AG09319 (cell line): ENCODE results near the gene HEATR9.

ENCODE experiments used
- DNase-seq: peaks from one replicate; pipeline ENCODE4 v3.0.0-alpha.2; 2010; ENCODE audit warnings: low read depth; ENCODE audit errors: extremely low read depth
- TF ChIP-seq, protein P1 (sequence below): IDR thresholded peaks from 2 replicates; pipeline ENCODE4 v1.5.1; 2011; ENCODE audit warnings: low read depth, mild to moderate bottlenecking, inconsistent platforms, low read length, moderate library complexity

Gene HEATR9

DNA sequence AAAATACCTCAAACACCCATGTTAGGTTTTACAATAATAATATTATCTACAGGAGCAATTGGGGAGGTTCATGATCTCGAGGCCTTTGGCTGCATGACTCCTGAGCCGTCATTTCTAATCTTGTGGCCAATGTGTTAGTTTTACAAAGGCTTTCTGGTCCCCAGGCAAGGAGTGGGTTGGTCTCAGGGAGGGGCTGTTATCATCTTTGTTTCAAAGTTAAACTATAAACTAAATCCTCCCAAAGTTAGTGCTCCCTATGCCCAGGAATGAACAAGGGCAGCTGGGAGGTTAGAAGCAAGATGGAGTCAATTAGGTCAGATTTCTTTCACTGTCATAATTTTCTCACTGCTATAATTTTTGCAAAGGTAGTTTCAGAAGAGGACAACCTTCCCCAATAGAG is 20.6 kb upstream of the HEATR9 start:
- DNase-seq = no peak
- TF ChIP-seq, protein P1, sequence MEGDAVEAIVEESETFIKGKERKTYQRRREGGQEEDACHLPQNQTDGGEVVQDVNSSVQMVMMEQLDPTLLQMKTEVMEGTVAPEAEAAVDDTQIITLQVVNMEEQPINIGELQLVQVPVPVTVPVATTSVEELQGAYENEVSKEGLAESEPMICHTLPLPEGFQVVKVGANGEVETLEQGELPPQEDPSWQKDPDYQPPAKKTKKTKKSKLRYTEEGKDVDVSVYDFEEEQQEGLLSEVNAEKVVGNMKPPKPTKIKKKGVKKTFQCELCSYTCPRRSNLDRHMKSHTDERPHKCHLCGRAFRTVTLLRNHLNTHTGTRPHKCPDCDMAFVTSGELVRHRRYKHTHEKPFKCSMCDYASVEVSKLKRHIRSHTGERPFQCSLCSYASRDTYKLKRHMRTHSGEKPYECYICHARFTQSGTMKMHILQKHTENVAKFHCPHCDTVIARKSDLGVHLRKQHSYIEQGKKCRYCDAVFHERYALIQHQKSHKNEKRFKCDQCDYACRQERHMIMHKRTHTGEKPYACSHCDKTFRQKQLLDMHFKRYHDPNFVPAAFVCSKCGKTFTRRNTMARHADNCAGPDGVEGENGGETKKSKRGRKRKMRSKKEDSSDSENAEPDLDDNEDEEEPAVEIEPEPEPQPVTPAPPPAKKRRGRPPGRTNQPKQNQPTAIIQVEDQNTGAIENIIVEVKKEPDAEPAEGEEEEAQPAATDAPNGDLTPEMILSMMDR = no peak

DNA sequence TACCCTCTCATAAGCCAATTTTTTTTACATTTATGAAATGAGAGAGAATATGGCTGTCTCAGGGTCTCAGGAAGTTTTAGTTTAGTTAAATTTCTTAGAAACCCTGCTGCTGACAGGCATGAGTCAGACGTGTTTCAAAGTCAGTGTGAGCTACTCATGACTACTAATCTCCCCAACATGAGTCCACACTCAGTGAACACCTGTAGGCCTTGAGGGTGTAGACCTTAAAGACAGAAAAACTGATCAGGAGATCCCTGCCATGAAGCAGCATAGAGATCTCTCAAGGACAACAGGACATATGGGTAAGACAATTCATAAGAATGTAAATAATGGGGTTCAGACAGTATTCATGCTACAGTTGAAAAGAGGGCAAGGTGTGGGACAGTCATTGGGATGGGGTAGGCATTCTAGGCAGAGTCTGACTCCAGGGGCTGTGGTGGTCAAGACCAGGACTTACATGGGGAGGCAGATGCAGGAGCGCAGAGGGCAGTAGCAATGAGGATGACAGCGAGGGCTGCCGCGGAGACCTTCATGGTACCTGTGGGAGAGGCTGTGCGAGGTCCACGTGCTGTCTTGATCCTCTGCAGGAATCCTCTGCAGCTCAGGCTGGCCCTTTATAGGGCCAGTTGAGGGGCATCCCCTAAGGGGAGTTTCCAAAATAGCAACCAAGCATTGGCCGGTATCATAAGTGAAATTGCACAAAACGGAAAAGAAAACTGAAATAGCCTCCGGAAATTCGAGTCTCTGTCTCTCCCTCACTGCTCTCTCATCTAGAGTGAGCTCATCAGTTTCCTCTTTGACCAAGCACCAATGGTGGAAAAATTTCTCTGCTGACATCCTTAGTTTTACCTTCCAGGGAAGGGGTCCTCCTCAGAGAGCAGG is 11.3 kb upstream of the HEATR9 start, which contains the start of gene CCL5:
Gene CCL5 (minus strand): TSS at position 588 of the 882 bp plus-strand sequence.
- DNase-seq = no peak
- TF ChIP-seq, protein P1 = no peak

DNA sequence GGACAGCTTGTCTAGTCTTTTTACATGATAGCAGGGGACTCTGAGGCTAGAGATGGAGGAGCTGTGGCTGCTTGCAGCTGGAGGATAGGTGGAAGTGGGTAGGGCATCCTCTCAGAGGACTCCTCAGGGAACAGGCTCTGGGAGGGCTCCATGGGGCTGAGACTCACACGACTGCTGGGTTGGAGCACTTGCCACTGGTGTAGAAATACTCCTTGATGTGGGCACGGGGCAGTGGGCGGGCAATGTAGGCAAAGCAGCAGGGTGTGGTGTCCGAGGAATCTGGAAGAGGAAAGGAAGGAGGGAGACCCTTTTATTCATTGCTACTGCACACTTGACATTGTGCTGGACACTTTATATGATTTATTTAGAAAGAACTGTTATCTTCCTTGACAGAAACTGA is 9.7 kb upstream of the HEATR9 start:
- TF ChIP-seq, protein P1 = no peak
- no peak for DNase-seq

DNA sequence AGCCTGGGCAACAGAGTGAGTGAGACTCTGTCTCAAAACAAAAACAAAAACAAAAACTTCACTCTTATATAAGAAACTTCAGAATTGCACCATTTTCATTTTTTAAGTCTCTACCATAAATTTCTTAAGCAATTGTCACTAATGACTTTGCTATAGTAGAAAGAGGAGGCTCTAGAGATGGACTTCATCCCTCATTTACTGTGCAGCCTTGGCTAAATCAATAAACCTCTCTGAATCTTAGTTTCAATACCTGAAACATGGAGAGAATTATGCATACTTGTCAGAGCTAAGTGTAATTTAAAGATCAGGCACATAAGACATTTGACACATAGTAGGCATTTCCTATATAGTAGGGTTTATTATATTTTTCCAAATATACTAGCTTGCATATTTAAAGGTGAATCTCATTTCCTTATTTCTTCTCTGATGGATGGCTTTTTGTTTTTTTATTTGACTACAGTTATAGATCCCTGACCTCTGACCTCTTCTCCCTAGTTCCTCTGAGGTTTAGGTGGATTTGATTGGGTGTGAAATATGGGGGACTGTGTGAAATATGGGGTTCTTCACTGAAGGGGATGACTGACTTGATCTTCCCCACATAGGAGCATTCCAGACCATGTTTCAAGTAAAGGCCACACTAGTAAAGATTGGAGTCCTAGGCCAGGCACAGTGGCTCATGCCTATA is 8.8 kb upstream of the HEATR9 start:
- TF ChIP-seq, protein P1 = no peak
- DNase-seq = no peak

DNA sequence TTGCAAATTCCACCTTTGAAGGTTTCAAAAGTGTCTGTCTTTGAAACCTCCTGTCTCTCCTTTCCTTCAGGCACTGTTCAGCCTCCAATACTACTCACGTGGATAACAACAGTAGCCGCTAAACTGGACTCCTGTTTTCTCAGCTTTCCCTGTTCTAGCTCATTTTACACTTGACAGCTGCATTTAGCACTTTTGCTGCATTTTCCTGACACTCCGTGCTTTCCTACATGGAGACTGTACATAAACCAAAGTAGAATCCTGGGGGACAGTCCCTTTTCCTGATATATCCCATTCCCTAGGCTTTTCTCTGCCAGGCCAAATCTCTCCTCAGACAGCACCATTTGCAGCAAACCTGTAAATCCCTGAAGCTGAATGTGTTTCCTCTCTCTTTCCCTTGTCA is 7.8 kb upstream of the HEATR9 start:
- TF ChIP-seq, protein P1 = no peak
- no peak for DNase-seq

DNA sequence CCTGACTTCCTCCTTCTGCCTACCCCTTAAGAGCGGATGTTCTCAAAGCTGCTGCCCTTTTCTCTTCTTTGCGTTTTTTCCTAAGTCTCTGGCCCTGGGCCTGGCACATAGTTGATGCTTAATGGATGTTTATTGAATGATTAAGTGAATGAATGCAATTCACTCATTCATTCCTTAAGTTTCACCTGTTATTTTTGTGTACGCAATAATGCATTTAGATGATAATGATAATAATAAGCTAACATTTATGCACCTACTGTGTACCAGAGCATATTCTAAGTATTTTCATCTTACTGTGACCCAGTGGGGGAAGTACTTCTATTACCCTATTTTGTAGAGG is 7.1 kb upstream of the HEATR9 start:
- TF ChIP-seq, protein P1 = no peak
- DNase-seq = no peak
